ENCODE measurements around the gene KIF26A.

KIF26A gene

DNA sequence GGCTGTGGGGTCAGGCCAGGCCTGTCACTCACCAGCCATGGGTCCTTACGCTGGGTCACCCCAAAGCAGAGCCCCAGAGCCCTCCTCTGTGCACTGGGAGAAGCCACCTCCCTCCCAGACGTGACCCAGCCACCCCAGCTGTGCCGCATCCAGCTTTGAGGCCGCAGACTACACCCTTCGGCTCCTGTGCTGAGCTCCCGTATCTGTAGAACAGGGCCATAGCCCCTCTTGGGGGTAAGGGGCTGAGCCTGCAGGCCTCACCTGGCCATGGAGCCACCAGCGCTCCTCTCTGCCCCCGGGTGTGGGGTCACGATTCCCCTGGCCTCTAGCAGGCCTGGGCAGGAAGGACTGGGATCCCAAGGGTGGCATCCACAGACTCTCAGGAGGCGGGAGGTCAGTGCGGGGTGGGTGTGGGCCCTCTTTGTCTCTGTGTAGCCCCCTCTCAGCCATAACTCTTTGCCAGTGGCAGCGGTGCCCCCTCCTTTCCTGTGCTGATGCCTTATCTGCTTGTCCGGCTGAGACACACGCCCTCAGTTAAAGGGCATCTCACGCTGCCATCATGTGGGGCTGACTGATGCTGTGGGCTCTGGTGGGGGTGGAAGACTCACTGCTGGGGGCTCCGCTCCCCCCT is 36.6 kb upstream of the KIF26A start:
- DNase-seq, result no peak

DNA sequence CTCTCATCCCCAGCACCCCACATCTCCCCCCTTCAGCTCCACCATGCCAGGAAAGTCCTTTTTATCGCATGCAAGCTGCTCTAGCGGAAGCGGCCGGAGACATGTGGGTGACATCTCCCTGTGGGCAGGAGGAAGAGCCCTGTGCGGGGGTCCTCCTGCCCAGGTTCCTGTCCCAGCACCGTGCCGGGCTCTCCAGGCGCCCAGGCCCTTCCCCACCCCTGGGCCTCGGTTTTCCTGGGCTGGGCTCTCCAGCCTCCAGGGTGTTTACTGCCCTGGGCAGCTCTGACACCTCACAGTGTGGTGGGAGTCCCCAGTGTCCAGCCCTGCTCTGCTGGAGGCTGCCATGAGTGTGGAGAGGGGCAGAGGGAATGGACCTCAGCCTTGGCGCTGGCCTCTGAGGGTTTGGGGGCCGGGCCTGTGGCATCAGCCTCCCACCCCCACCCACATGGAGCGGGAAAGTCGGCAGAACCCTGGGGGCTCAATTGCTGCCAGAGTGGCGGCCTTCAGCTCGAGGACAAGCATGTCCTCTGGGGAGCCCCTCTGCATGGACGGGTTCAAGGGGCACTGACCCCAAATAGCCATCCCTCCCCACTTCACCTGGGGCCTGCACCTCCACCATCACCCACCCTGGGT is 36.0 kb upstream of the KIF26A start:
- DNase-seq, result no peak

- DNase-seq, result no peak
Observed at GRCh38 chr14:104103061-104103445, 35.3 kb upstream of the KIF26A start.

- no peak for DNase-seq
Observed at GRCh38 chr14:104103446-104104075, 34.8 kb upstream of the KIF26A start.

GRCh38 chr14:104104076-104104901 is 34.1 kb upstream of the KIF26A start:
- no peak for DNase-seq

GRCh38 chr14:104105071-104105821 is 33.1 kb upstream of the KIF26A start:
- no peak for DNase-seq

DNA sequence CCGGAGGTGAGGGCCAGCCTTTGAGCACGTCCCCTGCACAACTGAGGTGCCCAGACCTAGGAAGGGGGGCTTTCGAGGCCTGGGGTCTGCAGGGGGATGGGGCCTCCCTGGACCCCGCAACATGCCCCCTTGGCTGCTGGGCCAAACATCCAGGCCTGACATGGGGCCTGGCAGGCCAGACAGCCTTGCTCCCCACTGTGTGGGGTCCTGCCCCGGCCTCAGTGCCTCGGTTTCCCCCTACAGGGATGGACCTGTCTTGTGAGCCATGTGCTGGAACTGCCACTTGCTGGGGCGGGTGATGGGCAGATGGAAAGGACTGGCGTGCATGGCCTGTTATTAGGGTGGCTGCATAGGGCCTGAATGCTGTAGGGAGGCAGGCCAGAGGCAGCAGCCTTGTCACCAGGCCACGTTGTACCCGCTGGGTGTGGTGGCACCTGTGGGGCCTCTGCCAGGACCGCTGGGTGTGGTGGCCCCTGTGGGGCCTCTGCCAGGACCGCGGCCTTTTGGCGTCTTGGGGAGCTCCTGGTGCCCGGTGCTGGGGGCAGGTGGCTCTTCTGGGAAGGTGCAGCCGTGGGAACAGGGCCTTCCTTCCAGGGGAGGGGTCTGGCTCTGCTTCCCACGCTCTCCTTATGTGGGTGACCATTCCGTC is 32.4 kb upstream of the KIF26A start:
- no peak for DNase-seq

- no peak for DNase-seq
Observed at GRCh38 chr14:104106471-104106991, 31.9 kb upstream of the KIF26A start.

- DNase-seq, result no peak
Observed at GRCh38 chr14:104107101-104107581, 31.2 kb upstream of the KIF26A start.

DNA sequence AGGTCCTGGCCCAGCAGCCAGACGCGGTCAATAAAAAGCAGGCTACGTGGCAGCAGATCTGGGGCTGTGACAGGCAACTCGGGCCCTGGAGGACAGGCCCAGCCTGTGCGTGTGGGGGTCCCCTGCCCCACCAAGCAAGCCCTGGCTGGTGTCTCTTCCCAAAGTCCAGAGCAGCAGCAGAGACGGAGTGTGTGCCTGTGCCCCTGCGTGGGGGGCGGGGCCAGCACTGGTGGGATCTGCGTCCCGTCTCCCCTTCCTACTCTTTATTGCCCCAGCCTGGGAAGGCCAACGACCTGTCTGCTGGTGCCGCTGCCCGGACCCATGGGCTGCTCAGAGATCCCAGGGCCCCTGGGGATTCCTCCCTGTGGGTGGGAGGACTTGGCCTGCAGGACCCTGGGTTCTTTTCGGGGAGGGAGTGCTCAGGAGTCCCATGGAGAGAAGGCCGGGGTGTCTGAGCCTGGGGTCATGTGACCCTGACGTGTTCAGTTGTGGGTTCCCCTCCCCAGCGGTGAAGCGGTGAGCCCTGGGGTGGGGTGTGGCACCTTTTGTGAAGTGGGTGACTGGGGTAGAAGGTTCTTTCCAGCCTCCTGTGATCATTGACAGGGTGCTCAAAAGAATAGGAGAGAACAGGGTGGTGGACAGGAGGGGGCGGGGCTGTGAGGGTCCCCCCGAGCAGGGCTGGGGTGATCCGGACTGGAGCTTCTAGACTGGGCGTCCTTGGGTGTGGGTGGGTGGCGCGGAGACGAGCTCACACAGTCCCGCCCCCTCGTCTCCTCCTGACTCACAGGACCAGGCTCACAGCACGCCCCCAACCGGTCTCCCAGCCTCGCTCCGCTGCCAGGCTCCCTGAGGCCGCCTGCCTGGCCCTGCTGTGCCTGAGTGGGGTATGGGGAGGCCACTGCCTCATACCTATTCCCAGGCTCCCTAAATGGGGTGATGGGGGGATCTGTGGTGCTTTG is 30.5 kb upstream of the KIF26A start:
- no peak for DNase-seq

- DNase-seq, result no peak
Observed at GRCh38 chr14:104108570-104109541, 29.5 kb upstream of the KIF26A start.

GRCh38 chr14:104109731-104110361 is 28.5 kb upstream of the KIF26A start:
- no peak for DNase-seq

GRCh38 chr14:104110491-104111209 is 27.7 kb upstream of the KIF26A start:
- no peak for DNase-seq

DNA sequence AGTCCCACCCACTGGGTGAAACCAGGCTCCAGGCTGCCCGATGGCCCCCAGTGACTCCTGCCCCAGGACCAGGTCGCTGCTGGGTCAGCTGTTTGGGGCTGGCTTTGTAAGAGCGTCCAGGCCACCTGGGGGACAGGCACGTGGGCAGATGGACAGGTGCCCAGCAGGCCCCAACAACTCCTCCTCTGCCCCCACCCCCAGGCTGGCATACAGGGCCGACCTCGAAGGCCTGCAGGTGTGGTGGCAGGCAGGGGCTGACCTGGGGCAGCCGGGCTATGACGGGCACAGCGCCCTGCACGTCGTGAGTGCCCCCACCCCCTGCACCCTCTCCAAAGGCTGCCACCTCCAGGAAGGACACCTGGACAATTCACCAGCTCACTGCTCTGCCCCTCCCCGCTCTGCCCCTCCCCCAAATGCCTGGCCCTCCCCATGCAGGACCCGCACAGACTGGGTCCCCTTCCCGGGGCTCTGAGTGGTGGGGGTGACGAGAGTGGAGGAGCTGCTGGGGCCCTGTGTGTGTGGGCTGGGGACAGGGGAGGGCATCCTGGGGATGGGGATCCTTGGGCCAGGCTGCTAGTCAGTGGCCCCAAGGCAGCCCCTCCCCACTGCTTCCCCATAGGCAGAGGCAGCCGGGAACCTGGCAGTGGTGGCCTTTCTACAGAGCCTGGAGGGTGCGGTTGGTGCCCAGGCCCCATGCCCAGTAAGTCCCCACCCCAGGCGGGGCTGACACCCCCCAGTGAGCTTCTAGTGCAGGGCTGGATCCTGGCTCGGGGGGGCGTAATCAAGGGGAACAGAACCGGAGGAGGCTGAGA is 26.9 kb upstream of the KIF26A start:
- no peak for DNase-seq

DNA sequence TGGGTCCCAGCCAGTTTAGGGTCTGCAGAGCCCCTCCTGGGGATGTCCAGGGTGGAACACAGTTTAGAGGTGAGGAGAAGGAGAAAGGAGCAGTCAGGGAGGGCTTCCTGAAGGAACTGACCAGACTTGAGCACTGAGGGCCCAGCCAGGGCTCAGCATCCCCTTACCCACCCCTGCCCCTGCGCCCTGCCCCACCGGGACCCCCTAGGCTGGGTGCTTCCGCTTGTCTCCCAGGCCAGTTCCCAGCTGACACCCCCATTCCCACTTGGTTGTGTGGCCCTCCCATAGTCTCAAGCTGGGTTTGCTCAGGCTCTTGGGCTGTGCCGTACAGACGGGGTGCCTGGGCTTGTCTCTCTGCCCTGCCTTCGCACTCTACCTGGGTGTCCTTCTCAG is 26.3 kb upstream of the KIF26A start:
- DNase-seq, result no peak

DNA sequence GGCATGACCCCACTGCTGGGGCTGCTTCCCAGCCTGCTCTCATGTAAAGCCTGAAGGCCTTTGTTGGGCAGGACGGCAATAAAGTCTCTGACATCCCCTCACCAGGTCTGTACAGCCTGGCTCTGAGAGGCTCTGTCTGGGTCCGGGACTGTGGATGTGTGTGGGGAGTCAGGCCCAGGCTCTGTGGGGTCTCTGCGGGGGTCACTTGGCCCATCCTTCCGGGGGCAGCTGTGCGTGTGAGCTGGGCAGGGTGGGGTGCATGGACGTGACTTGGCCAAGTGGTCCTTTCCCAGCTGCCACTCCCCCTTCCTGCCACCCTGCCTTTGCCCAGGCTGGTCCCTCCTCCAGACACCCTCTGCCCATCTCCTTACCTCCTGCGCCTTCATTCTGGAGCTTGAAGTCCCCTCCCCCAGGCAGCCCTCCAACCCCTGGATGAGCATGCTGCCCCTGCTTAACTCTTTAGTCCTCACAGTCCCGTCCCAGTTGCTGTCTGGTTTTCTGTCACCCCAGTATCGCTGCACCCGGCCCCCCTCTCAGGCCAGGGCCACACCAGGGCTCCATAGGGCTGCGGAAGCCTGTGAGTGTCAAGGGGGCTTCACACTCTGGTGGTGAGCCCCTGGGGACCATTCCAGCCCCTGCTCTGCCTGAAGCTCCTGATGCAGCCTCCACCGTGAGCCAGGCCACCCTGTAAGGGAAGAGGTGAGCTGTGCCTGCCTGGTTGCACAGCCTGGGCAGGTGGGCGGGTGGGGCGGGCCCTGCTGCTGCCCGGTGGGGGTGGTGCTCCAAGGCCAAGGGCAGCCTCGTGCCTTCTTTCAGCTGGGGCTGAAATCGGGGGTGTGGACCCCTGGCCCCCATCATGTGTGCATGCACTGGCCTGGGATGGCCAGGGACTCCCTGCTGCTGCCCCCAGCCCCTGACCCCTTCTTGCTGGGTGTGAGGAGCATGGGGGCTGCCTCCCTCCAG is 25.5 kb upstream of the KIF26A start:
- DNase-seq, result no peak
